H9 (cell line): Measurements from ENCODE around the gene HEPHL1. TPM values are rescaled to one million over a fixed set of nuclear protein-coding genes. Genes with fewer than 3 reads are reported as not detected.

Experiments
- DNase-seq: peaks from one replicate; pipeline ENCODE4 v3.0.0-alpha.2; 2017
- H2AFZ ChIP-seq: one replicate; pipeline ENCODE4 v1.6.1; 2013; ENCODE audit warnings: mild to moderate bottlenecking, low read length, control low read depth, moderate library complexity
- H2AK5ac ChIP-seq: 2 replicates; pipeline ENCODE4 v1.6.1; 2013; ENCODE audit warnings: low read length, control low read depth, mixed read lengths; ENCODE audit not compliant: insufficient read length
- H2BK120ac ChIP-seq: one replicate; pipeline ENCODE4 v1.6.1; 2013; ENCODE audit warnings: low read depth, mild to moderate bottlenecking, low read length, control low read depth, inconsistent platforms; ENCODE audit not compliant: poor library complexity, severe bottlenecking
- H2BK12ac ChIP-seq: 2 replicates; pipeline ENCODE4 v1.6.1; 2013; ENCODE audit warnings: low read length, control low read depth, mixed read lengths, low read depth; ENCODE audit not compliant: insufficient read length
- H2BK15ac ChIP-seq: 2 replicates; pipeline ENCODE4 v1.6.1; 2013; ENCODE audit warnings: low read depth, low read length, control low read depth
- H2BK20ac ChIP-seq: one replicate; pipeline ENCODE4 v1.6.1; 2013; ENCODE audit warnings: low read depth, mild to moderate bottlenecking, low read length, control low read depth, inconsistent platforms; ENCODE audit not compliant: poor library complexity, severe bottlenecking
- H2BK5ac ChIP-seq: 2 replicates; pipeline ENCODE4 v1.6.1; 2013; ENCODE audit warnings: low read length, control low read depth, mixed read lengths; ENCODE audit not compliant: insufficient read length
- H3K14ac ChIP-seq: 2 replicates; pipeline ENCODE4 v1.6.1; 2013; ENCODE audit warnings: low read length, control low read depth; ENCODE audit not compliant: insufficient read depth
- H3K18ac ChIP-seq: 2 replicates; pipeline ENCODE4 v1.6.1; 2013; ENCODE audit warnings: low read depth, mild to moderate bottlenecking, mixed read lengths, low read length, control low read depth; ENCODE audit not compliant: insufficient read length
- H3K23ac ChIP-seq: 2 replicates; pipeline ENCODE4 v1.6.1; 2013; ENCODE audit warnings: low read length, control low read depth, mixed read lengths, low read depth; ENCODE audit not compliant: insufficient read length
- H3K23me2 ChIP-seq: 2 replicates; pipeline ENCODE4 v1.6.1; 2013; ENCODE audit warnings: low read depth, mild to moderate bottlenecking, mixed read lengths, low read length, control low read depth; ENCODE audit not compliant: insufficient read length, poor library complexity, severe bottlenecking
- H3K27ac ChIP-seq: 2 replicates; pipeline ENCODE4 v1.5.1; 2013; ENCODE audit warnings: low read length, control low read depth, mixed read lengths, low read depth; ENCODE audit not compliant: insufficient read length
- H3K27me3 ChIP-seq: 2 replicates; pipeline ENCODE4 v1.6.1; 2013; ENCODE audit warnings: low read length, control low read depth, inconsistent platforms; ENCODE audit not compliant: insufficient read depth
- H3K4ac ChIP-seq: 2 replicates; pipeline ENCODE4 v1.6.1; 2013; ENCODE audit warnings: low read depth, mild to moderate bottlenecking, control low read depth, inconsistent platforms, low read length, moderate library complexity
- H3K4me1 ChIP-seq: 2 replicates; pipeline ENCODE4 v1.6.1; 2013; ENCODE audit warnings: low read length, control low read depth, inconsistent platforms; ENCODE audit not compliant: insufficient read depth
- H3K4me2 ChIP-seq: 2 replicates; pipeline ENCODE4 v1.6.1; 2013; ENCODE audit warnings: low read length, control low read depth, mixed read lengths; ENCODE audit not compliant: insufficient read length, insufficient read depth
- H3K56ac ChIP-seq: 2 replicates; pipeline ENCODE4 v1.6.1; 2013; ENCODE audit warnings: low read depth, mild to moderate bottlenecking, mixed read lengths, low read length, control low read depth; ENCODE audit not compliant: insufficient read length
- H3K79me1 ChIP-seq: 2 replicates; pipeline ENCODE4 v1.6.1; 2013; ENCODE audit warnings: low read depth, mild to moderate bottlenecking, moderate library complexity, low read length, control low read depth, inconsistent platforms; ENCODE audit not compliant: insufficient read depth, poor library complexity, severe bottlenecking
- H3K79me2 ChIP-seq: 2 replicates; pipeline ENCODE4 v1.6.1; 2013; ENCODE audit warnings: low read length, control low read depth, inconsistent platforms; ENCODE audit not compliant: insufficient read depth
- H3K9ac ChIP-seq: 2 replicates; pipeline ENCODE4 v1.6.1; 2013; ENCODE audit warnings: low read length, control low read depth, mixed read lengths; ENCODE audit not compliant: insufficient read length; ENCODE audit errors: extremely low read depth
- H3K9me3 ChIP-seq: one replicate; pipeline ENCODE4 v1.6.1; 2013; ENCODE audit warnings: low read depth, low read length, inconsistent platforms; ENCODE audit not compliant: control insufficient read depth
- H3T11ph ChIP-seq: one replicate; pipeline ENCODE4 v1.6.1; 2013; ENCODE audit warnings: mild to moderate bottlenecking, low read length, control low read depth, inconsistent platforms
- H4K20me1 ChIP-seq: one replicate; pipeline ENCODE4 v1.6.1; 2013; ENCODE audit not compliant: control insufficient read depth, insufficient read length, insufficient read depth
- H4K5ac ChIP-seq: 2 replicates; pipeline ENCODE4 v1.6.1; 2013; ENCODE audit warnings: low read depth, mild to moderate bottlenecking, mixed read lengths, low read length, control low read depth; ENCODE audit not compliant: insufficient read length
- H4K8ac ChIP-seq: replicated peaks from 2 replicates; pipeline ENCODE4 v1.6.1; 2013; ENCODE audit warnings: low read length, control low read depth, mixed read lengths, low read depth; ENCODE audit not compliant: insufficient read length
- H4K91ac ChIP-seq: 2 replicates; pipeline ENCODE4 v1.6.1; 2013; ENCODE audit warnings: low read depth, mild to moderate bottlenecking, moderate library complexity, mixed read lengths, low read length, control low read depth; ENCODE audit not compliant: insufficient read length
- H3K27ac Mint-ChIP-seq, 3 experiments: 2 replicates in 2 of 3; 3 replicates in 1 of 3; pipeline ENCODE4 v1.8.0; 2020 to 2021; ENCODE audit warnings: mixed read lengths in 3 of 3, mild to moderate bottlenecking in 1 of 3, moderate library complexity in 1 of 3
- H3K27me3 Mint-ChIP-seq: 2 replicates; pipeline ENCODE4 v1.8.0; 2021; ENCODE audit warnings: low read depth, mild to moderate bottlenecking, moderate library complexity, mixed read lengths
- H3K36me3 Mint-ChIP-seq, 3 experiments: 2 replicates in 2 of 3; 3 replicates in 1 of 3; pipeline ENCODE4 v1.8.0; 2020 to 2021; ENCODE audit warnings: low read depth in 3 of 3, mixed read lengths in 3 of 3; ENCODE audit not compliant: insufficient read depth in 1 of 3
- H3K4me1 Mint-ChIP-seq, 2 experiments: 2 replicates each; pipeline ENCODE4 v1.8.0; 2020; ENCODE audit warnings: mixed read lengths in 2 of 2
- H3K4me3 Mint-ChIP-seq, 2 experiments: 2 replicates in 1 of 2; 3 replicates in 1 of 2; pipeline ENCODE4 v1.8.0; 2020 to 2021; ENCODE audit warnings: mild to moderate bottlenecking in 2 of 2, mixed read lengths in 2 of 2, moderate library complexity in 1 of 2
- H3K9me3 Mint-ChIP-seq, 2 experiments: 2 replicates in 1 of 2; 3 replicates in 1 of 2; pipeline ENCODE4 v1.8.0; 2020; ENCODE audit warnings: mild to moderate bottlenecking in 2 of 2, mixed read lengths in 2 of 2, moderate library complexity in 1 of 2
- CTCF ChIP-seq: fragments of 200-600 bp; sonication (generic); conservative IDR thresholded peaks from 3 replicates; pipeline ENCODE4 v1.8.0; 2021; ENCODE audit warnings: antibody characterized with exemption, mild to moderate bottlenecking
- WGBS: extraction: QIAGEN DNeasy Blood & Tissue Kit; methylation state at CpG from one replicate; pipeline ENCODE4 v1.1.7; 2013; ENCODE audit warnings: missing lambda C conversion rate, low lambda C conversion rate, mixed read lengths; ENCODE audit not compliant: insufficient read length; ENCODE audit errors: extremely low coverage; 5-methylcytosine and 5-hydroxymethylcytosine counted together
- total RNA-seq: library from RNA; stranded (reverse); gene quantifications from 2 replicates; pipeline ENCODE4 v1.2.1, GENCODE V29; 2021

Gene HEPHL1
- total RNA-seq, 1 experiment from 2014 or later: not detected

GRCh38 chr11:94084164-94084563, 63.0 kb downstream of the HEPHL1 start:
- no peak overlapping the region for H3K4me2 ChIP-seq
- H2BK20ac ChIP-seq: no peak overlapping the region
- no peaks in the 10 kb centered on the region for H3K23me2 ChIP-seq
- H2BK12ac ChIP-seq: no peak overlapping the region
- H3K27ac ChIP-seq: no peak overlapping the region
- no CpG with 5 or more reads among the region's 1 CpG for WGBS
- H3K79me1 ChIP-seq: no peaks in the 10 kb centered on the region
- no peak overlapping the region for H2BK120ac ChIP-seq
- H3T11ph ChIP-seq: no peak overlapping the region
- TF ChIP-seq CTCF: no peak
- no peaks in the 10 kb centered on the region for H3K27me3 ChIP-seq
- Mint-ChIP-seq H3K36me3 (no peaks in the 10 kb centered on the region; a peak in 2 of 7 replicates), H3K4me3 (no peak overlapping the region), H3K27me3 (peaks cover 2% of the 10 kb centered on the region), H3K9me3 (no peaks in the 10 kb centered on the region; a peak in 1 of 5 replicates), H3K27ac (no peak overlapping the region), H3K4me1 (peaks cover 0 to 3% of the 10 kb centered on the region in 2 experiments; a peak in 1 of 4 replicates)
- no peak overlapping the region for H2BK15ac ChIP-seq
- H3K56ac ChIP-seq: no peak overlapping the region
- H3K79me2 ChIP-seq: no peaks in the 10 kb centered on the region
- no peaks in the 10 kb centered on the region for H3K4me1 ChIP-seq
- H3K9me3 ChIP-seq: no peaks in the 10 kb centered on the region
- no peak overlapping the region for H3K9ac ChIP-seq
- H4K20me1 ChIP-seq: no peaks in the 10 kb centered on the region
- no peak overlapping the region for H3K4ac ChIP-seq
- H2AFZ ChIP-seq: no peak overlapping the region
- H4K5ac ChIP-seq: no peak overlapping the region
- H2BK5ac ChIP-seq: no peak overlapping the region
- H4K8ac ChIP-seq: no peak overlapping the region
- no peak overlapping the region for H3K14ac ChIP-seq
- H3K23ac ChIP-seq: no peak overlapping the region
- H2AK5ac ChIP-seq: no peak overlapping the region
- no peak for DNase-seq
- H3K18ac ChIP-seq: no peak overlapping the region
- H4K91ac ChIP-seq: no peak overlapping the region
